Osteoblast (primary cell): Measurements from ENCODE around the gene COMMD9. TPM values are rescaled to one million over a fixed set of nuclear protein-coding genes. Genes with fewer than 3 reads are reported as not detected.
A peak's percentile ranks its signal among the peaks of the same experiment; 100 is the strongest.

Source experiments
- DNase-seq: peaks from one replicate; pipeline ENCODE4 v3.0.0; 2011; ENCODE audit warnings: low spot score, mixed read lengths; ENCODE audit not compliant: insufficient read length; ENCODE audit errors: missing footprints
- H2AFZ ChIP-seq: 2 replicates; pipeline ENCODE4 v1.6.0; 2011; ENCODE audit warnings: mild to moderate bottlenecking, low read length
- H3K27ac ChIP-seq: 2 replicates; pipeline ENCODE4 v1.5.1; 2011; ENCODE audit warnings: mild to moderate bottlenecking, low read depth, low read length, moderate library complexity
- H3K27me3 ChIP-seq: 2 replicates; pipeline ENCODE4 v1.6.0; 2012; ENCODE audit warnings: mild to moderate bottlenecking, control low read depth, inconsistent platforms, low read length, moderate library complexity; ENCODE audit not compliant: insufficient read depth
- H3K36me3 ChIP-seq: 2 replicates; pipeline ENCODE4 v1.5.1; 2011; ENCODE audit warnings: mild to moderate bottlenecking, low read length, control low read depth, moderate library complexity; ENCODE audit not compliant: insufficient read depth
- H3K4me1 ChIP-seq: 2 replicates; pipeline ENCODE4 v1.5.1; 2011; ENCODE audit warnings: mild to moderate bottlenecking, low read length, control low read depth, moderate library complexity; ENCODE audit not compliant: insufficient read depth
- H3K4me2 ChIP-seq: 2 replicates; pipeline ENCODE4 v1.6.0; 2011; ENCODE audit warnings: mild to moderate bottlenecking, low read length; ENCODE audit not compliant: insufficient read depth
- H3K4me3 ChIP-seq: fragments of 200-600 bp; sonication (generic); 3 replicates; pipeline ENCODE4 v1.5.1; 2012; ENCODE audit warnings: mild to moderate bottlenecking, low read length, inconsistent platforms; ENCODE audit not compliant: insufficient read depth
- H3K79me2 ChIP-seq: 2 replicates; pipeline ENCODE4 v1.6.0; 2012; ENCODE audit warnings: mild to moderate bottlenecking, low read length, control low read depth, inconsistent platforms; ENCODE audit not compliant: insufficient read depth
- H3K9me3 ChIP-seq: 2 replicates; pipeline ENCODE4 v1.5.1; 2011; ENCODE audit warnings: low read depth, low read length, control low read depth
- H4K20me1 ChIP-seq: 2 replicates; pipeline ENCODE4 v1.6.0; 2012; ENCODE audit warnings: mild to moderate bottlenecking, low read length, control low read depth; ENCODE audit not compliant: insufficient read depth
- CTCF ChIP-seq: IDR thresholded peaks from 2 replicates; pipeline ENCODE4 v1.5.1; 2011; ENCODE audit warnings: mild to moderate bottlenecking, low read depth, low read length, moderate library complexity; ENCODE audit errors: extremely low read depth
- total RNA-seq: library from RNA; depleted of rRNA; stranded (reverse); fragments of >200 nt; gene quantifications from 2 replicates; pipeline ENCODE4 v1.2.3, GENCODE V29; 2012

COMMD9 gene
- total RNA-seq, 1 donor, result 52.5 TPM

DNA sequence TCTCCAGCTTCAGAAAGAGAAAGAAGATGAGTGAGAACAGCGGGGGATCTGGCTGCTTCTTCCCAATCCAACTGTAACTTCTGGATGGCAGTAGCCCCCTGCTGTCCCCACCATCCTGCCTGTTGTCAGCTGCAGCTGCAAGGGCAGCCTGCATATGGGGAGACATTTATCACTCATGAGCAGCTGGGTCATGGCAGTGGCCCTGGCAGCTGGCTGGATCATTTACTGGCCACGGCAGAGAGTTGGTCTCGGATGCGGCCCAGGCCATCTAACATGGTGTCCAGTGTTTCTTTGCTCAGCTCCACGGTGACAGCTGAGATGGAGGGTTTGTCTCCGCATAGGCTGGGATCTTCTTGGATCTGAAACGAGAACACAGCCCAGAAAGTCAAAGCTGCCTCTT, 14.8 kb downstream of the COMMD9 start:
- DNase-seq, result peak; percentile 38
- peaks cover 14% of the 10 kb centered on the region for H3K36me3 ChIP-seq

GRCh38 chr11:36273110-36273509, 16.1 kb downstream of the COMMD9 start:
- Histone ChIP-seq H3K4me1 (no peaks in the 10 kb centered on the region), H3K4me3 (no peak overlapping the region), H3K27ac (no peak overlapping the region), H3K36me3 (peaks cover 14% of the 10 kb centered on the region), H3K9me3 (no peaks in the 10 kb centered on the region), H2AFZ (no peak overlapping the region), H3K79me2 (no peaks in the 10 kb centered on the region), H3K27me3 (no peaks in the 10 kb centered on the region), H4K20me1 (no peaks in the 10 kb centered on the region), H3K4me2 (no peak overlapping the region)
- DNase-seq, result peak; percentile 27
- TF ChIP-seq CTCF, result no peak

More for the DNA sequence above, 14.8 kb downstream of the COMMD9 start:
- no peak overlapping the region for H3K4me2 ChIP-seq
- H3K79me2 ChIP-seq, result no peaks in the 10 kb centered on the region
- no peak overlapping the region for H3K4me3 ChIP-seq
- peaks cover 2% of the 10 kb centered on the region for H4K20me1 ChIP-seq
- no peak for TF ChIP-seq CTCF
- no peak overlapping the region for H3K27ac ChIP-seq
- no peaks in the 10 kb centered on the region for H3K9me3 ChIP-seq
- H3K27me3 ChIP-seq, result no peaks in the 10 kb centered on the region
- H2AFZ ChIP-seq, result no peak overlapping the region
- H3K4me1 ChIP-seq, result no peaks in the 10 kb centered on the region

DNA sequence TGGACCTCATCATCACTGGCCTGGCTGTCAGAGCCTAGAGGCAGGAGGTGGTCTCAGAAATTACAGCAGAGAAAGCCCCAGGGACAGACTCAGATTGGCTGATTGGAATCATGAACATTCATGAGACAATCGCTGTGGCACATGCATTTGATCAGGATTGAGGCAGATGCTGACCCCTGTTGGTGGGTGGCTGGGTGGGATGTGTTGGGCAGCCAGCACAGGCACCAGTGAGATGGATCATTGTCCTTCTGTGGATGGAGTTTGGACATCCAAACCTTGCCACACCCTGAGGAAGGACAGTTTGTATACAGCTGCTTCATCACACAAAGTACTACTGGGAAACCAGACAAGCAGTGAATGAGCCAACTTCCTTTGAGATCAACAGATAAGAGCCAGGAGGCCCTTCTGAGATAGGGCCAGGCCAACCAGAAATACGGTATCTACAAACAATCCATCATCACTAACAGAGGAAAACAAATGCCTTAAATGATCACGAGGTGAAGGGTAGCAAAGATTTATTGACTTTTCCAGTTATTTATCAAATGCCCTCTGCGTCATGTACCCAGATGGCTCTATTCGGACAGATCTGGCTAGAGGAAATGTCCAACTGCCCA, 17.3 kb downstream of the COMMD9 start:
- H3K79me2 ChIP-seq, result no peaks in the 10 kb centered on the region
- H3K9me3 ChIP-seq, result no peaks in the 10 kb centered on the region
- H3K4me3 ChIP-seq, result no peak overlapping the region
- H3K4me1 ChIP-seq, result no peaks in the 10 kb centered on the region
- H2AFZ ChIP-seq, result no peak overlapping the region
- TF ChIP-seq CTCF, result no peak
- H3K36me3 ChIP-seq, result peaks cover 14% of the 10 kb centered on the region
- no peaks in the 10 kb centered on the region for H4K20me1 ChIP-seq
- H3K27ac ChIP-seq, result no peak overlapping the region
- H3K4me2 ChIP-seq, result no peak overlapping the region
- H3K27me3 ChIP-seq, result no peaks in the 10 kb centered on the region
- DNase-seq, result peak; percentile 80

DNA sequence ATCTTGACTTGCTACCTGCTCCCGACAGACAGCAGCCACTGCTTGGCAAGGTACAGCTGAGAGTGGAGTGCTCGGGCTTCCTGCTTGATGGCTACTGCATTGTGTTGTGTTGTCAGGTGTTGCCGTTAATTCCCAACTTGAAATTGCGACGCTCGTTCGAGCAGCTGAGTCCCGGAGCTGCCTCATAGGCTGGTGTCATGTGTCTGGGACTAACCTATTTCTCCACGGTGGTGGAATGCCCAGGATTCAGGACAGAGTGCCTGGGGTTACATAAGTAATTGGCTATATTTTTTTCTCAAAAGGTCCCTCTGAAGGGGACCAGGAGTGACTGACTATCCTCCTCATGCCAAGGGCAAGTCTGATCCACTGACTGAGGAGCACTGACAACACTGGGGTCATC, 18.5 kb downstream of the COMMD9 start:
- Histone ChIP-seq H3K27ac (no peak overlapping the region), H3K36me3 (peaks cover 14% of the 10 kb centered on the region), H3K4me2 (no peak overlapping the region), H4K20me1 (no peaks in the 10 kb centered on the region), H3K4me3 (no peak overlapping the region), H2AFZ (no peak overlapping the region), H3K9me3 (no peaks in the 10 kb centered on the region), H3K4me1 (no peaks in the 10 kb centered on the region), H3K27me3 (no peaks in the 10 kb centered on the region), H3K79me2 (no peaks in the 10 kb centered on the region)
- peak; percentile 58 for DNase-seq
- TF ChIP-seq CTCF, result no peak
